Measurements from ENCODE around the gene RAD51. TPM values are rescaled to one million over a fixed set of nuclear protein-coding genes. Genes with fewer than 3 reads are reported as not detected.

RAD51 gene
- total and polyA plus RNA-seq, 9 of the 15 experiments (the other 6 are each of a cell fraction or from before 2014, with no cell fraction given): 16.0 to 63.8 (median 34.6) TPM

DNA sequence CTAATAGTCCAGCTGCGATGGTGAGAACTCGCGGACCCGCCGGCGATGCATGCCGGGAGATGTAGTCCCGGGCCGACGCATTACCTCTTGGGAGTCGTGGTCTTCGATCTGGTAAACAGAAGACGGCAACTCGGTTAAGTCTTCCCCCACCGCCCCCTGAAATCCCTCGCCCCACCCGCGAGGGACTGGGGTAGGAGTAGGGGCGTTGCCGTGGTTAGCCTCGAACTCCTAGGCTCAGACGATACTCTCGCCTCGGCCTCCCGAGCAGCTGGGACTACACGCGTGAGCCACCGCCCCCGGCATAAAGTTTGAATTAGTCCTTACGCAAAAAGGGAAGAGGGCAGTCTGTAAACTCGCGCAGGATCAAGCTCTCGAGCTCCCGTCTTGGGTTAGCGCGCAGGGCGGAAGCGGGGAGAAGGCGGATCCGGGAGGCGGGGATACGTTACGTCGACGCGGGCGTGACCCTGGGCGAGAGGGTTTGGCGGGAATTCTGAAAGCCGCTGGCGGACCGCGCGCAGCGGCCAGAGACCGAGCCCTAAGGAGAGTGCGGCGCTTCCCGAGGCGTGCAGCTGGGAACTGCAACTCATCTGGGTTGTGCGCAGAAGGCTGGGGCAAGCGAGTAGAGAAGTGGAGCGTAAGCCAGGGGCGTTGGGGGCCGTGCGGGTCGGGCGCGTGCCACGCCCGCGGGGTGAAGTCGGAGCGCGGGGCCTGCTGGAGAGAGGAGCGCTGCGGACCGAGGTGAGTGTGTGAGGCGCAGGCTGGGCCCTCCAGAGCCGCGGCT lies at the start of gene RAD51 (continued):
- TF ChIP-seq, protein P1, sequence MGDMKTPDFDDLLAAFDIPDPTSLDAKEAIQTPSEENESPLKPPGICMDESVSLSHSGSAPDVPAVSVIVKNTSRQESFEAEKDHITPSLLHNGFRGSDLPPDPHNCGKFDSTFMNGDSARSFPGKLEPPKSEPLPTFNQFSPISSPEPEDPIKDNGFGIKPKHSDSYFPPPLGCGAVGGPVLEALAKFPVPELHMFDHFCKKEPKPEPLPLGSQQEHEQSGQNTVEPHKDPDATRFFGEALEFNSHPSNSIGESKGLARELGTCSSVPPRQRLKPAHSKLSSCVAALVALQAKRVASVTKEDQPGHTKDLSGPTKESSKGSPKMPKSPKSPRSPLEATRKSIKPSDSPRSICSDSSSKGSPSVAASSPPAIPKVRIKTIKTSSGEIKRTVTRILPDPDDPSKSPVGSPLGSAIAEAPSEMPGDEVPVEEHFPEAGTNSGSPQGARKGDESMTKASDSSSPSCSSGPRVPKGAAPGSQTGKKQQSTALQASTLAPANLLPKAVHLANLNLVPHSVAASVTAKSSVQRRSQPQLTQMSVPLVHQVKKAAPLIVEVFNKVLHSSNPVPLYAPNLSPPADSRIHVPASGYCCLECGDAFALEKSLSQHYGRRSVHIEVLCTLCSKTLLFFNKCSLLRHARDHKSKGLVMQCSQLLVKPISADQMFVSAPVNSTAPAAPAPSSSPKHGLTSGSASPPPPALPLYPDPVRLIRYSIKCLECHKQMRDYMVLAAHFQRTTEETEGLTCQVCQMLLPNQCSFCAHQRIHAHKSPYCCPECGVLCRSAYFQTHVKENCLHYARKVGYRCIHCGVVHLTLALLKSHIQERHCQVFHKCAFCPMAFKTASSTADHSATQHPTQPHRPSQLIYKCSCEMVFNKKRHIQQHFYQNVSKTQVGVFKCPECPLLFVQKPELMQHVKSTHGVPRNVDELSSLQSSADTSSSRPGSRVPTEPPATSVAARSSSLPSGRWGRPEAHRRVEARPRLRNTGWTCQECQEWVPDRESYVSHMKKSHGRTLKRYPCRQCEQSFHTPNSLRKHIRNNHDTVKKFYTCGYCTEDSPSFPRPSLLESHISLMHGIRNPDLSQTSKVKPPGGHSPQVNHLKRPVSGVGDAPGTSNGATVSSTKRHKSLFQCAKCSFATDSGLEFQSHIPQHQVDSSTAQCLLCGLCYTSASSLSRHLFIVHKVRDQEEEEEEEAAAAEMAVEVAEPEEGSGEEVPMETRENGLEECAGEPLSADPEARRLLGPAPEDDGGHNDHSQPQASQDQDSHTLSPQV (IDR thresholded peaks at IDR 0.05): no peak; the same call in 1 of the 2 replicates
- TF ChIP-seq KAT2B (IDR thresholded peaks at IDR 0.05; ENCODE audit: low read depth, low read length) (no peak), ATF7 (IDR thresholded peaks at IDR 0.05) (peak; percentile 78), POLR2B (IDR thresholded peaks at IDR 0.05; ENCODE audit: low read depth, partially characterized antibody) (peak; percentile 91), MCM2 (IDR thresholded peaks at IDR 0.05; ENCODE audit: low read depth) (no peak), RNF2 (IDR thresholded peaks at IDR 0.05) (peak; percentile 65), TRIM24 (IDR thresholded peaks at IDR 0.05) (peak in 1 of 2 experiments; percentile 42; a peak in 1 of 4 replicates), GABPB1 (CRISPR knock-in tag; IDR thresholded peaks at IDR 0.05) (peak; percentile 85), ZBTB7A (IDR thresholded peaks at IDR 0.05; ENCODE audit: borderline replicate concordance, control insufficient read depth, low read depth, low read length) (peak; percentile 61; the same call in 1 of the 2 replicates), SAFB2 (IDR thresholded peaks at IDR 0.05; ENCODE audit: borderline replicate concordance, low read depth, low read length, severe bottlenecking) (no peak), PTRF (tag; IDR thresholded peaks at IDR 0.05) (no peak), ZNF143 (CRISPR knock-in tag; IDR thresholded peaks at IDR 0.05) (peak; percentile 92), SRSF3 (IDR thresholded peaks at IDR 0.05; ENCODE audit: insufficient read depth, low read length) (0 out of 2 replicates have a peak, but pooled peaks have one; percentile 60), JUNB (CRISPR knock-in tag; conservative IDR thresholded peaks at IDR 0.05) (no peak)
- TF ChIP-seq, protein P2, sequence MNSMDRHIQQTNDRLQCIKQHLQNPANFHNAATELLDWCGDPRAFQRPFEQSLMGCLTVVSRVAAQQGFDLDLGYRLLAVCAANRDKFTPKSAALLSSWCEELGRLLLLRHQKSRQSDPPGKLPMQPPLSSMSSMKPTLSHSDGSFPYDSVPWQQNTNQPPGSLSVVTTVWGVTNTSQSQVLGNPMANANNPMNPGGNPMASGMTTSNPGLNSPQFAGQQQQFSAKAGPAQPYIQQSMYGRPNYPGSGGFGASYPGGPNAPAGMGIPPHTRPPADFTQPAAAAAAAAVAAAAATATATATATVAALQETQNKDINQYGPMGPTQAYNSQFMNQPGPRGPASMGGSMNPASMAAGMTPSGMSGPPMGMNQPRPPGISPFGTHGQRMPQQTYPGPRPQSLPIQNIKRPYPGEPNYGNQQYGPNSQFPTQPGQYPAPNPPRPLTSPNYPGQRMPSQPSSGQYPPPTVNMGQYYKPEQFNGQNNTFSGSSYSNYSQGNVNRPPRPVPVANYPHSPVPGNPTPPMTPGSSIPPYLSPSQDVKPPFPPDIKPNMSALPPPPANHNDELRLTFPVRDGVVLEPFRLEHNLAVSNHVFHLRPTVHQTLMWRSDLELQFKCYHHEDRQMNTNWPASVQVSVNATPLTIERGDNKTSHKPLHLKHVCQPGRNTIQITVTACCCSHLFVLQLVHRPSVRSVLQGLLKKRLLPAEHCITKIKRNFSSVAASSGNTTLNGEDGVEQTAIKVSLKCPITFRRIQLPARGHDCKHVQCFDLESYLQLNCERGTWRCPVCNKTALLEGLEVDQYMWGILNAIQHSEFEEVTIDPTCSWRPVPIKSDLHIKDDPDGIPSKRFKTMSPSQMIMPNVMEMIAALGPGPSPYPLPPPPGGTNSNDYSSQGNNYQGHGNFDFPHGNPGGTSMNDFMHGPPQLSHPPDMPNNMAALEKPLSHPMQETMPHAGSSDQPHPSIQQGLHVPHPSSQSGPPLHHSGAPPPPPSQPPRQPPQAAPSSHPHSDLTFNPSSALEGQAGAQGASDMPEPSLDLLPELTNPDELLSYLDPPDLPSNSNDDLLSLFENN (IDR thresholded peaks at IDR 0.05; ENCODE audit: low read depth in 2 of 2, low read length in 2 of 2): no peak
- TF ChIP-seq, protein P3, sequence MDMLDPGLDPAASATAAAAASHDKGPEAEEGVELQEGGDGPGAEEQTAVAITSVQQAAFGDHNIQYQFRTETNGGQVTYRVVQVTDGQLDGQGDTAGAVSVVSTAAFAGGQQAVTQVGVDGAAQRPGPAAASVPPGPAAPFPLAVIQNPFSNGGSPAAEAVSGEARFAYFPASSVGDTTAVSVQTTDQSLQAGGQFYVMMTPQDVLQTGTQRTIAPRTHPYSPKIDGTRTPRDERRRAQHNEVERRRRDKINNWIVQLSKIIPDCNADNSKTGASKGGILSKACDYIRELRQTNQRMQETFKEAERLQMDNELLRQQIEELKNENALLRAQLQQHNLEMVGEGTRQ (CRISPR knock-in tag; IDR thresholded peaks at IDR 0.05): 0 out of 2 replicates have a peak, but pooled peaks have one; percentile 17
- TF ChIP-seq, protein P4, sequence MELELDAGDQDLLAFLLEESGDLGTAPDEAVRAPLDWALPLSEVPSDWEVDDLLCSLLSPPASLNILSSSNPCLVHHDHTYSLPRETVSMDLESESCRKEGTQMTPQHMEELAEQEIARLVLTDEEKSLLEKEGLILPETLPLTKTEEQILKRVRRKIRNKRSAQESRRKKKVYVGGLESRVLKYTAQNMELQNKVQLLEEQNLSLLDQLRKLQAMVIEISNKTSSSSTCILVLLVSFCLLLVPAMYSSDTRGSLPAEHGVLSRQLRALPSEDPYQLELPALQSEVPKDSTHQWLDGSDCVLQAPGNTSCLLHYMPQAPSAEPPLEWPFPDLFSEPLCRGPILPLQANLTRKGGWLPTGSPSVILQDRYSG (tag; conservative IDR thresholded peaks at IDR 0.05; ENCODE audit: low read depth): no peak
